Measurements from ENCODE around the gene PARD3.
"Not testable (repeated sequence)": the region's sequence is repeated elsewhere in the genome, so short reads cannot be mapped to it uniquely, and the experiment has no call there.

The PARD3 gene

GRCh38 chr10:34815185-34816084, at the start of gene PARD3:
TSS of gene PARD3 (minus strand) at chr10:34815296. CDS start at chr10:34814995, 301 bp downstream.
- DNase-seq (ENCODE audit: low read depth, low spot score): no peak

DNA sequence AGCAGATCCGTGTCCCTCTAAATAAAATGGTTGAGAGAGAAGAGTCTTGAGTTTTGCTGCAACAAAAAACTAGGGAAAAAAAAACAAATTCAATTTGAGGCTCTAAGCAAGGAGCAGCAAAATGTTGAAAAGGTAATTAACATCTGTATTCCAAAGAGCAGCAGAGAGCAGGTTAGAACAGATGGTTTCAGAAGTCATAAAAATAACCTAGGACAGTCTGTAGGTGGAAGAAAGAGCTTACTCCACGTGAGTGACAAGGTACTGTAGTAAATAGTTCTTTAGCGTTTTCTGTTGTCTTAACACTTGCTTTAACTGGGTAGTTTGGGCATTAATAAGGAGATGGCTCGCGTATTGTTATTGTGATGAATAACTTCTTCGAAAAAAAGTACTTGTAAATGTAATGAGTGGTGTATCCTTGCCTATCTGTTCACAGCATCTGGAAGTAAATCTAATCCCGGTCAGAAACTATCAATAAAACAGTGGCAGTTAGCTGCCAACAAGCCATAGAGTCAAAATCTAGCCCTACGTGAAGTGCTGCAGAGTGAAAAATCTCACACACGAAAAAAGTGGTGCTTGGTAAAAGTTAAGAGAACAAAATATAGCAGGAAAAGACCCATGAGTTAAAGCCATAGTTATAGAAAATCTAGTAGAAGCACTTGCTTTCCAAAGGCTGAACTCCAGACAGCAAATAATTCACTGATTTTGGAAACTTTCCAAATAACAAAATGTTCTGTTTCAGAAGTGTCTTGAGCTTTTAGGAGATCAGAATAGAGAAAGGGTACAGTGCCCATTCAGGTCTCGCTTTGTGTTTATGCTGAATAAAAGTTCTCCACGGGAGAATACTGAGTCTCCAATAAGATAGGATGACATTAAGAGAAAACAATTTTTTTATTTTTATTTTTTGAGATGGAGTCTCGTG, 49.3 kb upstream of the PARD3 start:
- DNase-seq (ENCODE audit: low read depth, low spot score): no peak

DNA sequence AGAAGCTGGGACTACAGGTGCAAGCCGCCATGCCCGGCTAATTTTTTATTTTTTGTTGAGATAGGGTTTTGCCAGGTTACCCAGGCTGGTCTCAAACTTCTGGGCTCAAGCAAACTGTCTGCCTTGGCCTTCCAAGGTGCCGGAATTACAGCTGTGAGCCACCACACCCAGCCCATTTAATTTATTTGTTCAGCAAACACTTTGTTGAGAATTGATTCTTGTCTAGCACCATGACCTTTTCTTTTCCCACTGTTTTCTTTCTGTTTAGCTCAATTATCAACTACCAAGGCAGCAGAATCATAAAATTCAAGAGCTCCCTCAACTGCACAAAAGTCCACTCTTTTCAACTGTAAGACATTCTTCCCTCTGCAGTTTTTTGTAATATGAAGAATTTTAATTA, 47.8 kb upstream of the PARD3 start:
- DNase-seq (ENCODE audit: low read depth, low spot score): no peak

DNA sequence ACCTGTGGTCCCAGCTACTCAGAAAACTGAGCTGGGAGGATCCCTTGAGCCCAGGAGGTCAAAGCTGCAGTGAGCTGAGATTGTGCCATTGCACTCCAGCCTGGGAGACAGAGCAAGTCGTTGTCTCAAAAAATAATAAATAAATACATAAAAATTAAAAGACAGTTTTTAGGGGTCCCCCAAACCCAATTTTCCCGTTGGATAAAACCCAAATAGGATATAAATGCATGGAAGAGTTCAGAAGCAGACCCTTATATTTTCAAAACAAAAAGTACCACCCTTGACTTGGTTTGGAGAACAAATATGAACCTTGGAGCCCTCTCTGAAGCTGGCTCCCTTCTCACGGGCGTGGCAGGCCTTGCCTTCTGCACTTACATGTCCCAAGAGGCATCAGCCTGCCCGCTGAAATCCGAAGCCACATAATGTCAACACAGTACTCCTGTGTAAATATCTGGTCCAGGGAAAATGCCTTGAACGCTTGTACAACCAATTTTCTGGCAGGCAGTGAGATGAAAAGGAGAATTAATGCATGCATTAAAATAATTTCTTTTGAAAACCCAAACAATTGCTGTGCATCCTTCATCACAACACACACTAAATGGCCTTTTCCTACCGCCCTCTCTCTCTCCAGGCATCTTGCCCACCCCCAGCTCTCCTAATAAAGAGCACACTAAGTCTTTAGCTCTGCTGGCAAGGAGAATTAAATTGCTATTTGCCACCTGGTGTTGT, 46.4 kb upstream of the PARD3 start:
- peak; percentile 41 for DNase-seq (ENCODE audit: low read depth, low spot score)

- no peak for DNase-seq (ENCODE audit: low read depth, low spot score)
These were observed 44.1 kb upstream of the PARD3 start for GRCh38 chr10:34859170-34859569.

- DNase-seq (ENCODE audit: low read depth, low spot score): no peak
These were observed 42.9 kb upstream of the PARD3 start for GRCh38 chr10:34858003-34858402.

DNA sequence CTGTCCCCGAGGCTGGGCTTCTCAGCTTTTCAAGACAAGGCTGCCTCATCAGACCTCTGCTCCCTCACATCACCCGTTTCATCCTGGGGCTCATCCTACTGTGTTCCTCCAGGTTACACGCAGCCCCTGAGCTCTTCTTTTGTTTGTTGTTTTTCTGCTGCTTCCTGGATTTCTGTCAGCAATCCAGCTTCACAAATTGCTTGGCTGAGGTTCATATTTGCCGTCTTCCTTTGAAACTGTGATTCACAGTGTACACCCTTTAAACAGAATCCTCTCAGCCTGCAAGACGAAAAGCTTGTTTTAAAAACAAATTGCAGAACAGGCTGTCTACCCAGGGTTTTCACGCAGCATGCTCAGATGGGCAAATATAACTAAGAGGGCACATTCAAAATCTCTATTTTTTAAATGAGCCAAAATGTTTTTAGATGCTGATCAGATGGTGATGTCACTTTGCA, 39.1 kb upstream of the PARD3 start:
- peak; percentile 88 for DNase-seq (ENCODE audit: low read depth, low spot score)

DNA sequence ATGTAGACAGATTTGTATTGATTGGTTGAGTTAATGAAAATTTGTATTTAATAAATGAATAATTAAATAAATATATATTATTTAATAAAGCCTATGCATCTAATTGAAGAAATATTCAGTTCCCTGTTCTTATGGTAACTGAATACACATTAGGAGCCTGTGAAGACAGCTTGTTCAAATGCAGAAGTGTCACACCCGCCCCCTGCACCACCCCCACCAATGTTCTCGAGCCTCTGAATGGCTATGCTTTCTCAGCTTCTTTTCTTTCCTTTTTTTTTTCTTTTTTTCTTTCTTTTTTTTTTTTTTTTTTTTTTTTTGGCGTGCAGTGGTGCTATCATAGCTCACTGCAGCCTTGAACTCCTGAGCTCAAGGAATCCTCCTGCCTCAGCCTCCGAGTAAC, 38.3 kb upstream of the PARD3 start:
- no peak for DNase-seq (ENCODE audit: low read depth, low spot score)

DNA sequence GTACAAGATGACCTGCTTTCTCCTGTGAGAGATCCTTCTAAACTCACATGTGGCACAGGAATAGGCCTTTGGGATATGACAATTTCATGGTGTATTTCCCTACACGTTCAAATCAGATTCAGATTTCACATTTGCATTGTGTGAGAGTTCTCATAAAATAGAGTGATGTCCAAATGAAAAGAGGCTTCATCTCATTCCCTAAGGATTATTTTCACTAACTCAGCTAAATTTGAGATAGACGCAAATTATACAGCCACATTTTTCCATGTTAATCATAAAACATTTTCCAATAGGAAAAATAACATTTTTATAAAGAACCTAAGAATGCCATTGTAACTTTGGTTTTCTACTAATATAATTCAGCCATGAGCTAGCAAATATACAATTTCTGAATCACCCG, 35.5 kb upstream of the PARD3 start:
- DNase-seq (ENCODE audit: low read depth, low spot score): no peak

GRCh38 chr10:34850036-34850435, 34.9 kb upstream of the PARD3 start:
- no peak for DNase-seq (ENCODE audit: low read depth, low spot score)

DNA sequence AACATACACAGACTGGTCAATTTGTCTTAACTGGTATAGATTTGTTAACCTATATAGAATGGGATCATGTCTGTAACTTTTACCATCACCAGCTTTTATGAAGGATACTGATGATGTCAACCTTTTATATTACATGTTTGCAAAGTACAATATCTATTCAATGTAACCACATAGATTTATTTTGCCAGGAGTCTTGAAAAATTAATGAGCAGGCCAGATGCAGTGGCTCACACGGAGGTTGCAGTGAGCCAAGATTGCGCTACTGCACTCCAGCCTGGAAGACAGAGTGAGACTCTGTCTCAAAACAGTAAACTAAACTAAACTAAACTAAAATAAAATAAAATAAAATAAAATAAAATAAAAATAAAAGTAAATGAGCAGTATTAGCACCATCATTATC, 30.0 kb upstream of the PARD3 start:
- DNase-seq (ENCODE audit: low read depth, low spot score): no peak

DNA sequence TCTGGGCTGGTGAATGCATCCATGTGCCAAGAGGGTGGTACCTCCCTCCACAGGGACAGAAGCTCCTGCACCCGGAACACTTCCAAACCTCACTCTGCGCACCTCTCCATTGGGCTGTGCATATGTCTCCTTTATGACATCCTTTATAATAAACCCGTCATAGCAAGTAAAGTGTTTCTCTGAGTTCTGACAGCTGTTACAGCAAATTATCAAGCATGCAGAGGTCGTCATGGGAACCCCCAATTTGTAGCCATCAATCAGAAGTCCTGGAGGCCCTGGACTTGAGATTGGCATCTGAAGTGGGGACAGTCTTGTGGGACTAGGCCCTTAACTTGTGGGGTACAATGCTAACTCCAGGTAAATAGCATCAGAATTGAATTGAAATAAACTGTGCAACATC, 29.4 kb upstream of the PARD3 start:
- DNase-seq (ENCODE audit: low read depth, low spot score): no peak

- DNase-seq (ENCODE audit: low read depth, low spot score): not testable (repeated sequence)
These were observed 28.4 kb upstream of the PARD3 start for GRCh38 chr10:34843470-34843869.

- no peak for DNase-seq (ENCODE audit: low read depth, low spot score)
These were observed 23.3 kb upstream of the PARD3 start for GRCh38 chr10:34838366-34838900.

DNA sequence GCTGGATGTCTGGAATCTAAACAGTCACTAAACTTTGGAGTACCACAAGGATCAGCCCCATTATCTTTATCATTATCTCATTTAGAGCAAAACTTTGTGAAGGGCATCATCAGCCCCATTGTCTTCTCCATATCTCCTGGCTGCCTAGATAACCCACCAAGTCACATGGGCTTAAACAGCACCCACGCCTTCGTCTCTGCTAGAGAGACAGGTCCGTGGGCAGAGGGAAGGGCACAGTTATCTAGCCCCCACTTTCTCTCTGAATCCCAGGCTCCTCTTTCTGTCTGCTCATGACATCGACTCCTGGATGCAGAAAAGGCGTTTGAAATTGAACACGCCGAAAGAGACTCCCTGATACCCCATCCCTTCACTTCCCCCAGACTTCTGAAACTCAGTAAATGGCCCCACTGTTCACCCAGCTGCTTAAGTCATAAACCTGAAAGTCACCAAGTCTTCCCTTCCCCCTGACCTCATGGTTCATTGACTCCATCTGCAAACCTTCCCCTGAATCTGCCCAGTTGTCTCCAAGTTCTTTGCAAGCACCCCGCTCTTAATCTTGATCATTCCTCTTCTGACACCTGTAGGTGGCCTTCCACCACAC, 20.9 kb upstream of the PARD3 start:
- no peak for DNase-seq (ENCODE audit: low read depth, low spot score)

- DNase-seq (ENCODE audit: low read depth, low spot score): no peak
These were observed 19.2 kb upstream of the PARD3 start for GRCh38 chr10:34834274-34834673.

DNA sequence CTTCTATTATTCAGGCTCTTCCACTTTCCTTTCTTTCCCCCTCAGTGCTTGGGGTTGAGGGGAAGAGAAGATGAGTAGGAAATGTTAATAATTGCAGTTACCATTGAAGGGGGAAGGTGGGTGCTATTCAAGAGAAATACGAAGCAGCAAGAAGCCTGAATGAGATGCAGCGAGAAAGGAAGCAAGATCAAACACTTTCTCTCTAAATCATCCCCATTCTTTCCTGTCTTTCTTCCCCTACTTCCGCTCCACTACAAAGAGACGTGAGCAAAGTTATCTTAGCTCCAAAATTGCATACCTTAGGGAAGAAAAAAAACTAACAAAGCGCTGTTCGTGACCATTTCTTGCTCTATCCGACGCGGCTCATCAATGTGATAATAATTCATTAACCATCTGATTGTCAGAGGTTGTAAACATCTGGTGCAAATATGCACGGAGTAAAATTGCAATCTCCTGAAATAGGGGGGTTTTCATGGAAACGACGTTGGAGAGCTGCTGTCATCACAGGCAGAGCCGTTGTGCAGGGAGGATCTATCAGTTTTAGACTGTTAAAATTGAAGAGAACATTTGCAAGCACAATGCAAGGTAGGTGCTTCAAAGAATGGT, 15.2 kb upstream of the PARD3 start:
- no peak for DNase-seq (ENCODE audit: low read depth, low spot score)

DNA sequence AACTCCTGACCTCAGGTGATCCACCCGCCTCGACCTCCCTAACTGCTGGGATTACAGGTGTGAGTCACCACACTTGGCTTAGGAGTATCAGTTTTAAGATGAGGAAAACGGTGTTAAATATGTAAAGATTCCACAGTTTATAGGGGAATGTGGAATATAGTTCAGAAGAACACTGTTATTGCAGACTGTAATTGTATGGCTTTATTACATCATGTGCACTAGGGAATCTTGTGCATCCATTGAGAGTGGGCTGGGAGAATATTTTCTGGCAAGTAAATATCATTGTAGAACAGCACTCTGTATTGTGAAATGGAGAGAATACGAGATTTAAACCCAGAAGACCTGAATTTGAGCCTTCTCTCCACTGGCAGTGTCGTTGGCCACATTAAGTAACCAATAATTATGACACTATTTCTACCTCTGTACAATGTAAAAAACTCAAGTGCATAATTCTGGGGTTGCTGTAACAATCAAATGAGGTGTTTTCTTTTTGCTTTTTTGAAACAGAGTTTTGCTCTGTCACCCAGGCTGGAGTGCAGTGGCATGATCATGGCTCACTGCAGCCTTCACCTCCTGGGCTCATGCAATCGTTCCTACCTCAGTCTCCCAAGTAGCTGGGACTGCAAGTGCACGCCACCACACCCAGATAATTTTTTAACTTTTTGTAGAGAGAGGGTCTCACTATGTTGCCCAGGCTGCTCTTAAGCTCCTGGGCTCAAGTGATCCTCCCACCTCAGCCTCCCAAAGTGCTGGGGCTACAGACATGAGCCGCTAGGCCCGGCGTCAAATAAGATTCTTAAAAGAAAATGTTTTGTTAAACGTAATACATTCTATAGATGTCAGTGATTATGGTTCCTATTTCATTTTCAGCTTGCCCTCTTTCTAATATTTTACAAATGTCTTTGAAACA, 12.0 kb upstream of the PARD3 start:
- no peak for DNase-seq (ENCODE audit: low read depth, low spot score)

DNA sequence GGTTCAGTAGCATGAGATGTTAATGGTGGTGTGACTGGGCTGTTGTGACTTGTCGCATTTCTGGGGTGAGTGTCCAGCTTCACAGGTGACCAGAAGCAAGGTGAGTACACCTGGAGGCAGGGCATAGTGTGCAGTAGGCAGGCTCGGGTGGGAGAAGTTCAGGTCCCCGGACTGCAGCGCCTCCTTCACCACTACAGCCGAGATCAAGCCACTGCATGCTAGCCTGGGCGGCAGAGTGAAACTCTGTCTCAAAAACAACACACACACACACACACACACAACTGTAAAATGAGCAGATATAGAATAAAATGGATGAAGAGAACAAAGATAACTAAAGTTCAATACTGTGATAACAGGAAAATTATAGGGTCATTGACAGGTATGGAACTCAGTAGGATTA, 11.1 kb upstream of the PARD3 start:
- DNase-seq (ENCODE audit: low read depth, low spot score): no peak

GRCh38 chr10:34825414-34825813, 10.3 kb upstream of the PARD3 start:
- no peak for DNase-seq (ENCODE audit: low read depth, low spot score)

Measured in smooth muscle cell of the brain vasculature (primary cell).